Measurements from ENCODE around the gene ICE2. TPM values are rescaled to one million over a fixed set of nuclear protein-coding genes. Genes with fewer than 3 reads are reported as not detected.

The ICE2 gene
- total RNA-seq, 1 experiment from 2014 or later, result 45.8 TPM

DNA sequence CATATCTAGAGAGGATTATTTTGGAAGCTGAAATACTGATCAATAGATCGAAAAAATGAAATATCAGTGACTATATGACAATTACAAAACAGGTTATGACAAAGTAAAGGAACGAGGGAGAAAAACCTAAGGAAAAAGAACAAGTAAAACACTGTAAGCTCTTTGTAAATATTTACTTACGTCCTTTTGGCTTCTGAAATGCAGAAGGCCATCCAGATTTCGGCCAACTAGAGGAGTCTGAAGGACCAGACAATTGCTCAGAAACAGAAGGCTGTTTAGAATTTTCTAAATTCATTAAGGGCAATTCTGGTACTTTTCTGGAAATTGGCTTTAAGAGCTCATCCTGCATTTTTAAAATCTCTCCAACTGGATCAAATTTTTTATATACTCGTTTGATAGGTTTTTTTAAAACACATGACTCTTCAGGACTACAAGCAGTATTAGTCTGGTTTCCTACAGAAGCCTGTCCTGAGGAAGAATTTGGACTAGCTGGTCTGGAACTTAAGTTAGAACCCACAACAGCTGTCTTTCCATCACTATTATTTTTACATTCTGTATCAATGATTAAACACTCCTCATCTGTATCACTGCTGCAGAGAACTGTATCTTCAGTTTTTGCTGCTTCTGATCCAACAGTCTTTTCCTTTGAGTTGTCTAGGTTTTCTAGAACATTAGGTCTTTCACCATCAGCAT, 30.1 kb downstream of the ICE2 start:
- DNase-seq, result no peak
- Histone ChIP-seq H3K36me3 (replicated peaks; ENCODE audit: control insufficient read depth, insufficient read depth, low read length) (peaks cover 3% of the 10 kb centered on the region; the same call in 1 of the 2 replicates), H3K4me3 (ENCODE audit: insufficient read depth, low read depth, low read length) (no peak overlapping the region), H3K27me3 (ENCODE audit: control insufficient read depth, insufficient read depth, low read length) (no peaks in the 10 kb centered on the region)

- H3K27me3 ChIP-seq (ENCODE audit: control insufficient read depth, insufficient read depth, low read length), result no peaks in the 10 kb centered on the region
- H3K36me3 ChIP-seq (replicated peaks; ENCODE audit: control insufficient read depth, insufficient read depth, low read length), result peaks cover 2% of the 10 kb centered on the region; the same call in 1 of the 2 replicates
- no peak for DNase-seq
- H3K4me3 ChIP-seq (ENCODE audit: insufficient read depth, low read depth, low read length), result no peak overlapping the region
These were observed 34.5 kb downstream of the ICE2 start for GRCh38 chr15:60444289-60444912.

- DNase-seq, result no peak
- H3K4me3 ChIP-seq (ENCODE audit: insufficient read depth, low read depth, low read length), result no peak overlapping the region
These were observed 36.2 kb downstream of the ICE2 start for GRCh38 chr15:60442763-60443162.

GRCh38 chr15:60442031-60442650, 36.8 kb downstream of the ICE2 start:
- no peaks in the 10 kb centered on the region for H3K27me3 ChIP-seq (ENCODE audit: control insufficient read depth, insufficient read depth, low read length)

More at GRCh38 chr15:60442763-60443162, 36.2 kb downstream of the ICE2 start:
- Histone ChIP-seq H3K27me3 (ENCODE audit: control insufficient read depth, insufficient read depth, low read length) (no peaks in the 10 kb centered on the region), H3K36me3 (replicated peaks; ENCODE audit: control insufficient read depth, insufficient read depth, low read length) (no peaks in the 10 kb centered on the region; the same call in 1 of the 2 replicates)

DNA sequence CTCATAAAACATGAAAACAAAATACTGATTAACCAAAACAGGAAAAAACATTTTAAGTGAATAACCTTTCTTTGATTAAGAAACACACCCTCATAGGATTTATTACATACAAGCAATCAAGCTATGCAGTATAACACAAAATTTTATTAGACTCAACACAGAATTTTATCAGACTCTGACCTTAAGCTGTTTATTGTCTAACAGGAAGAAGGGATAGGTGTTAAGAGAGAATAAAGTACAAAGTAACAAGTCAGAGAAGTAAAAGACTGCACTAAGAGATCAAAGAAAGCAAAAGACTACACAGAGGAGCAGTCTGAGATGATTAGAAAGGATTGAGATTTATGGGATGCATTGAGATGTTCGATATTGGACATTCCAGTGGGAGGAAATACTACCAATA, 37.6 kb downstream of the ICE2 start:
- no peak overlapping the region for H3K4me3 ChIP-seq (ENCODE audit: insufficient read depth, low read depth, low read length)
- H3K36me3 ChIP-seq (replicated peaks; ENCODE audit: control insufficient read depth, insufficient read depth, low read length), result no peaks in the 10 kb centered on the region; the same call in 1 of the 2 replicates
- H3K27me3 ChIP-seq (ENCODE audit: control insufficient read depth, insufficient read depth, low read length), result no peaks in the 10 kb centered on the region
- no peak for DNase-seq

More at GRCh38 chr15:60442031-60442650, 36.8 kb downstream of the ICE2 start:
- H3K4me3 ChIP-seq (ENCODE audit: insufficient read depth, low read depth, low read length), result no peak overlapping the region
- H3K36me3 ChIP-seq (replicated peaks; ENCODE audit: control insufficient read depth, insufficient read depth, low read length), result no peaks in the 10 kb centered on the region; the same call in 1 of the 2 replicates
- DNase-seq, result no peak

- Histone ChIP-seq H3K27me3 (ENCODE audit: control insufficient read depth, insufficient read depth, low read length) (no peaks in the 10 kb centered on the region), H3K36me3 (replicated peaks; ENCODE audit: control insufficient read depth, insufficient read depth, low read length) (peaks cover 1% of the 10 kb centered on the region; the same call in 1 of the 2 replicates), H3K4me3 (ENCODE audit: insufficient read depth, low read depth, low read length) (no peak overlapping the region)
- no peak for DNase-seq
These were observed 40.3 kb downstream of the ICE2 start for GRCh38 chr15:60438646-60439045.

GRCh38 chr15:60428935-60429334, 50.0 kb downstream of the ICE2 start:
- no peak for DNase-seq
- Histone ChIP-seq H3K36me3 (replicated peaks; ENCODE audit: control insufficient read depth, insufficient read depth, low read length) (peaks cover 3% of the 10 kb centered on the region), H3K27me3 (ENCODE audit: control insufficient read depth, insufficient read depth, low read length) (no peaks in the 10 kb centered on the region), H3K4me3 (ENCODE audit: insufficient read depth, low read depth, low read length) (no peak overlapping the region)

GRCh38 chr15:60426870-60427508, 52.0 kb downstream of the ICE2 start:
- H3K27me3 ChIP-seq (ENCODE audit: control insufficient read depth, insufficient read depth, low read length), result no peaks in the 10 kb centered on the region
- no peak for DNase-seq
- H3K36me3 ChIP-seq (replicated peaks; ENCODE audit: control insufficient read depth, insufficient read depth, low read length), result peaks cover 7% of the 10 kb centered on the region
- no peak overlapping the region for H3K4me3 ChIP-seq (ENCODE audit: insufficient read depth, low read depth, low read length)

GRCh38 chr15:60425461-60425860, 53.5 kb downstream of the ICE2 start:
- no peak for DNase-seq
- Histone ChIP-seq H3K4me3 (ENCODE audit: insufficient read depth, low read depth, low read length) (no peak overlapping the region), H3K27me3 (ENCODE audit: control insufficient read depth, insufficient read depth, low read length) (no peaks in the 10 kb centered on the region), H3K36me3 (replicated peaks; ENCODE audit: control insufficient read depth, insufficient read depth, low read length) (peaks cover 7% of the 10 kb centered on the region)

GRCh38 chr15:60424006-60424405, 54.9 kb downstream of the ICE2 start:
- DNase-seq, result no peak
- H3K4me3 ChIP-seq (ENCODE audit: insufficient read depth, low read depth, low read length), result no peak overlapping the region
- peaks cover 5% of the 10 kb centered on the region for H3K36me3 ChIP-seq (replicated peaks; ENCODE audit: control insufficient read depth, insufficient read depth, low read length)
- no peaks in the 10 kb centered on the region for H3K27me3 ChIP-seq (ENCODE audit: control insufficient read depth, insufficient read depth, low read length)

GRCh38 chr15:60423537-60423936, 55.4 kb downstream of the ICE2 start:
- no peak for DNase-seq
- no peaks in the 10 kb centered on the region for H3K27me3 ChIP-seq (ENCODE audit: control insufficient read depth, insufficient read depth, low read length)
- no peak overlapping the region for H3K4me3 ChIP-seq (ENCODE audit: insufficient read depth, low read depth, low read length)
- H3K36me3 ChIP-seq (replicated peaks; ENCODE audit: control insufficient read depth, insufficient read depth, low read length), result peaks cover 5% of the 10 kb centered on the region

GRCh38 chr15:60421544-60421943, 57.4 kb downstream of the ICE2 start:
- Histone ChIP-seq H3K27me3 (ENCODE audit: control insufficient read depth, insufficient read depth, low read length) (no peaks in the 10 kb centered on the region), H3K4me3 (ENCODE audit: insufficient read depth, low read depth, low read length) (no peak overlapping the region), H3K36me3 (replicated peaks; ENCODE audit: control insufficient read depth, insufficient read depth, low read length) (peaks cover 4% of the 10 kb centered on the region)
- DNase-seq, result no peak

DNA sequence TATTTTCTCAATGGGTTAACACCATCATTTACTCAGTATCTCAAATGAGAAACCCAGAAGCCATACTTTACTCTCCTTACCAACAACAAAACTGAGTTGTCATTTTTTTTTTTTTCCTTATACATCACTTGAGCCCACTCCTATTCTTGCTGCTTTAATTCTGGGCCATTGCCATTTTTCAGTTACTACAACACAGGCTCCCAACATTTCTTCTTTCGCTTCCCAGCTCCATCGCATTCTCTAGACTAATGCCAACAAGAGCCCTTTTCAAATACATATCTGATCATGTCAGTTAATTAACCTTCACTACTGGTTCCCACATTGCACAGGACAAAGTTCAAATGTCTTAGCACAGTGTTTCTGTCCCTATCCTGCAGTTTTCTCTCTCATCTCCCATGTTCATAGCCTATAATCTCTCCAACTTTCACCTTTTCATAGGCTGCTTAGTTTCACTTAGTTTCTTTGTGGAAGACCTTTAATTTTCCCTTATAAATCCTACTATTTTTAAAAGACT, 58.7 kb downstream of the ICE2 start:
- peaks cover 4% of the 10 kb centered on the region for H3K36me3 ChIP-seq (replicated peaks; ENCODE audit: control insufficient read depth, insufficient read depth, low read length)
- no peak for DNase-seq
- no peak overlapping the region for H3K4me3 ChIP-seq (ENCODE audit: insufficient read depth, low read depth, low read length)
- no peaks in the 10 kb centered on the region for H3K27me3 ChIP-seq (ENCODE audit: control insufficient read depth, insufficient read depth, low read length)

DNA sequence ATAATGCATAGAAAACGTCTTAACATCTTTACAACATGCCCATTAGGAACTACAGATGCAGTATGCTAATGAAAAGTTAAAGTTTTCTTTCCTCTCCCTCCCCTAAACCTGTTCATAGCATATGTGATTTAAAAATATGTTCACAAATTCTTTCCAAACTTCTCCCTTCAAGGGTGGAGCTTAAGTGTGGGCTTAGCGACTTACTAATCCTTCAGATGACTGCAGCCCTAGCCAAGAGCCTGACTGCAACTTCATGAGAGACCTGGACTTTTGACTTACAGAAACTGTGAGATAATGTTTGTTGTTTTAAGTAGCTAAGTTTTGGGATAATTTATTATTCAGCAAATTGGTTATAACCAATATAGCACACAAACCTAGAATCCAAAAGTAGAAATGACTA, 59.2 kb downstream of the ICE2 start:
- no peak overlapping the region for H3K4me3 ChIP-seq (ENCODE audit: insufficient read depth, low read depth, low read length)
- DNase-seq, result no peak
- H3K36me3 ChIP-seq (replicated peaks; ENCODE audit: control insufficient read depth, insufficient read depth, low read length), result peaks cover 4% of the 10 kb centered on the region
- H3K27me3 ChIP-seq (ENCODE audit: control insufficient read depth, insufficient read depth, low read length), result no peaks in the 10 kb centered on the region

Data from H7 (cell line).